HG03159 (cell line): ENCODE data around the gene PLCL2.
A peak's percentile ranks its signal among the peaks of the same experiment; 100 is the strongest.

Experiments
- ATAC-seq: cut with Tn5 transposase; IDR thresholded peaks from one replicate; pipeline ENCODE4 v1.9.1; 2021; ENCODE audit warnings: mild to moderate bottlenecking, moderate library complexity; ENCODE audit not compliant: unreplicated experiment

PLCL2 gene

GRCh38 chr3:16884748-16885592, at the start of gene PLCL2:
Gene PLCL2 (plus strand): TSS chr3:16884955. CDS start chr3:16885040, 85 bp downstream.
- peak; percentile 34 for ATAC-seq

DNA sequence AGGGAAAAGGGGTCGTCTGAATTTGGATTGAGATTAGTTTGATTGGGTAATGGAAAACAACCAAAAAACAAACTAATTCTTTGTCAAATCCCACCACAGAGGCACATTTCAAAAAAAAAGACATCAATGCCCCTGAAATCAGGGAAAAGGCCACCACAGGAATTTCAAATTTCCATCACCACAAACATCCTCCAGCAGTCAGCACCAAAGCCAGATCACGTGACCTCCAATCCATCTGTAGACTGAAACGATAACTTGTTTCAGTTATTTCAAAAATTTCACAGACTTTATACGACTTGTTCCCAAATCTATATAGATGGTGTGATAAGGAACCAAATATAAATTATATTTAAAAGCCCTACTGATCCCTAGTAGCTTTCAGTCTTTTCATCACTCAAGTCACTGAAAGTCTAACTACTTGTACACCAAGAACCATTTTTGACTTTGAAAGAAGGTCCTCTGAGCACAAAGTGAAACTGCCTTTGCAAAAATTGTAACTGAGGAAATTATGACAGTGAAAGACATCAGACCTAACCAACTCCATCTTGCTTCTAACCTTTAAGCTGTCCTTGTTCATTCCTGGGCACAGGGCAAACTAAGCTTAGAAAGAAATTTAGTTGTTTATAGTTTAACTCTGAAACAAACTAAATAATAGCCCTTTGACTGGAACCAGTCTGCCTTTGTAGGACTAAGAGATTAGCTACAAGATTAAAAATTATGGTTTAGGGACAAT, 48.1 kb upstream of the PLCL2 start:
- no peak for ATAC-seq

- no peak for ATAC-seq
Observed at GRCh38 chr3:16837602-16838001, 47.2 kb upstream of the PLCL2 start.

DNA sequence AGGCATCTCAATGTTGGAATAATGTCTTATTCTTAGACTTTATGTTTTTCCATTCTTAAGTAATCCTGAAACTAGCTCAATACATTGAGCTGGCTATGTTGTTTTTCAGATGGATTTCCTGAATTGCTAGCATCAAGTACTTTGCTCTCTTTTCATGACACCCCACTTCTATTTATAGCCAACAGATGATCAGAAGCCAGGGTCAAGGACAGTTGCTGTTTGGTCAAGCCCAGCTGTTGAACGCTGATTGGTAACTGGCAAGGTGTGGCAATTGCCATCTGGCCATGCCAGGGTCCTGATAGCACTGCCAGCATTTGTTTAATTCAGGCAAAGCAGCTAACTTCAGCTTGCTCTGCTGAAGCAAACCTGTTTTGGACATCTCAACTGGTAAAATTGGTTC, 46.2 kb upstream of the PLCL2 start:
- ATAC-seq = no peak

DNA sequence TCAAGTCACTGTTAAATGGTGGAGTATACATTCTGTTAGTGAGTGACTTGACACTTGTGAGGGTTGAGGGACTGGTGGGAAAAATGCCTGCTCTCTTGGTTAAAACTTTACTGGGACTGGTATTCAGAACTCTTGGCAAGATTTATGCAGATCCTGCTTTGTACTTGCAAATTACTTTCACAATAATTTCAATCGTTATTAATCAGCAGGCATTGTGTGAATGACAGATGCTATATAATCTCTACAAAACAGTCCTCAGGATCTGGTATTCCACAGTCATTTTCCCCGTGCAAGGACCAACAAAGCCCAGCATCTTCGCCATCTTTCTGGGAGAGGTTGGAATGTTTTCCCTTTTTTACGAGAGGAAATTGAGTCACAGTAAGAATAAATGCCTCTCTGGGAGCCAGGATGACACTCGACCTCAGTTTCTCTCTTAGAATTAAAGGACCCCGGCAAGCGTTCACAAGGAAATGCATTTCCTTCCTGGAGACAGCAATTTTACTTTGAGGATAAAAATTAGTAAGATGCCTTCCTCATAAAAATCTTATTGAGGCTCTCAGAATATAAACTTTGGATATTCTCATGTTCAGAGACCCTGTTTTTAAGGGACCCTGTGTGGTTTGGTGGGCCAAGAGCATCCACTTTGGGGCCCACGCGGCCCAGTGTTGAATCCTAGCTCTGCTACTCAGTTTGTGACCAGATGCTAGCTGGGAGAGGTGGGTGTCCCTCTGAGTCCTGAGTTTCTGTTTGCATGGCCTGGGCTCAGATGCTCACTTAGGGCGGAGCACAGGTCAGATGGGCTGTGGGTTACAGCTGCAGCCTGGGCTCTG, 45.3 kb upstream of the PLCL2 start:
- no peak for ATAC-seq

DNA sequence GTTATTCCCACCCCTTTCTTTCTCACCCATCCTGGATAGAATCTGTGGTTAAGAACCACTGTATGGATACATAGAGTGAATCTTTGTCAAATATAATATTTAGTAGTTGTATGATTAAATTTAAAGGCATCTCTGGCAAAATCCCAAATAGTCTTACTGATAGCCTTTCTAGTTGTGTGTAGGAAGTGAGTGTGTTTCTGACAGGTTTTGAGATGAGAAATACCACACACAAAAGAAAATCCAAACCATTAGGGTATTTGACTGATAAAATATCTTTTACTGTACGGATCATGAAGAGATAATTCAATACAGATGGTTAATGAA, 44.7 kb upstream of the PLCL2 start:
- no peak for ATAC-seq

DNA sequence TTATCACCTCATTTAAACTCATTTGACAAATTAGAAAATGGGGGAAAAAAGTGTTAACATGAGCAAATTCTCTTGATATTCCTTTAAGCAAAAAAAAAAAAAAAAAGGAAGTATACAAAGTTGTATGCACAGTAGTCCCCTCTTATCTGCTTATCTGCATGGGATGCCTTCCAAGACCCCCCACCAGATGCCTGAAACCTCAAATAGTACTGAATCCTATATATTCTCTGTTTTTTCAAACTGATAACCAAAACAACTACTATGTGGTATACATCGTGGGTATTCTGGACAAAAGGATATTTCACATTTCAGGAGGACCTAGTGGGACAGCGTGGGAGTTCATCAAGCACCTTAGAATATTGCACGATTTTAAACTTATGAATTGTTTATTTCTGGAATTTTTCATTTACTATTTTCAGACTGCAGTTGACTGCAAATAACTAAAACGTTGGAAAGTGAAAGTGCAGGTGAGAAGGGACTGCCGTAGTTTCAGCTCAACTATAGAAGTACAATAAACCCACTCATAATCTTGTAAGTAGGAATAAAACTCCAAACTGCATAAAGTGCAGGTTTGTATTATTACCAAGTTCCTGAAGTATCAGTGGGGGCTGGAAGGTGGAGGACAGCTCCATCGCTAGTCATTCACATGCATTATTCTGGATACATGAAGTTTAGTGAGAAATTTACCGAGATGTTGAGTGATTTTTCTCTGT, 43.6 kb upstream of the PLCL2 start:
- no peak for ATAC-seq

DNA sequence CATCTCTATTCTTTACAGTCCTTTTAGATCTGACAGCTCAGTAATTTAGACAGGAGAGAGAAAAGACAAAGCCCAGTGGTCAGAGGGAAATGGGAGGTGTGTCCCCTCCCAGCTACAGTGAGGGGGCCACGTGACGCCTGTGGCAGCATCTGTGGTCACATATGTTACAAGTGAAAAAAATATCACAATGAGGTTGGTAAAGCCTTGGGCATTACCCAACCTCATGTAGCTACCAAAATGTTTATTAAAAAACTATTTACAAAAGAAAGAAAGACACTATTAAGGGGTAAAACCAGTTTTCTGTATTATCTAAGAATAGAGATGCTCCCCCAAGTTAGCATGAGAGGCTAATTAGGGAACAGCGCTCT, 42.9 kb upstream of the PLCL2 start:
- ATAC-seq = peak; percentile 50

DNA sequence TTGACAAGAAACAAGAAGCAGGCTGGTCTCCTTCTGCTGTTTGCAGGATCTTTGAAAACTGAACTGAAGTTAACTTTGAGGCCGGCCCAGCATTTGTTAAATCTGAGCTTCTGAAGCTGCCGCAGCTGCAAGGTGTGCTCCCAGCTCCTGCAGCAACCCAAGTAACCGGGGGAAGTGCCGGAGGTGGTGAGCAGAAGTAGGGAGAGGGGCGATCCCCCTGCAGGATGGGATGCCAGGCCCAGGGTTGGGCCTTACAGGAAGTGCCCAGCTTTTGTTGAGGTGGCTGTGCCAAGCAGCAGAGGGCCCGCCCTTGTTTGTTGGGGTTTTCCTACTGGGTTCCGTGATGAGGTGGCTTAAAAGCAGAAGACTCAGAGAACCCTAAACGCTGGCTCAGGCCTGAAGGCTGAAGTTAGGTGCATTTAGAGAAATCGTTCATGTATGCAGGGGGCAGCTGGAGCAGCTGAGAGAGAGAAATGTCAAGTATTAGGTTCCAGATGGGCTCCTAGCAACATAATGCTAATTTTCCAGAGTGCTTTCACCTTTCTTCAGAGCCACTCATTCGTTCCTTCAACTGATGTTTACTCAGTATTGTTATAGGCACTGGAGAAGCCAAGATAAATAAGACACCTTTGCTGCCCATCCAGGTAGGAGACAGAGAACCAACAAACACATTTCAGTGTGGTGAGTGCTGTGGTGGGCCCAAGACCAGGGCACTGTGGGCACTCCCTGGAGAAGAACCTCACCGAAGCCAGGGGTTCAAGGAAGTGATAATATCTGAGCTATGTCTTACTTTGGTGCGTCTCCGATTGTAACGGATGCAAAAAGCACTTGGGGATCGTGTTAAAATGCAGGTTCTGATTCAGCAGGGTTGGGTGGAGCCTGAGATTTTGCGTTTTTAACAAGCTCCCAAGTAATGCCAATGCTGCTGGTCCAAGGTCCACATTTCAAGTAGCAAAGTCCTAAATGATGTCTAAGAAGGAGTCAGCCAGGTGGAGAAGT, 42.2 kb upstream of the PLCL2 start:
- peak; percentile 74 for ATAC-seq

GRCh38 chr3:16844222-16844621, 40.5 kb upstream of the PLCL2 start:
- ATAC-seq = no peak

GRCh38 chr3:16844791-16845190, 40.0 kb upstream of the PLCL2 start:
- no peak for ATAC-seq

GRCh38 chr3:16846373-16847080, 38.2 kb upstream of the PLCL2 start:
- no peak for ATAC-seq

DNA sequence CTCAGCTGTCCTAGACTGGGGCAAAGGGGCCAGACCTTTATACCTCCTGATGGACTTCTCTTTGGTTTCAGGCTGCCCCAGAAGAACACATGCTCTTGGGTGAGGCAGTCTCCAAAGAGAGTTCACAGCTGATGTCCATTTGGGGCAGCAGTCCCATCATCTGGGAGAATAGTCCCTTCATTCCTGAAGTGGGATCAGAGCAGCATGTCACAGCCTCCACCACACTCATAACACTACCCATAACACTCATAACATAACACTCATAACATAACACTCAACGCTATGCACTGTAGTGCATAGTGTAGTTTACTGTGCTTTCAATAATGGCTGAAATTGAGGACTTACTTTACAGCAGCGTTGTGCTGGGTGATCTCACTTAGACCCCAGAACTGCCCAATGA, 36.7 kb upstream of the PLCL2 start:
- peak; percentile 46 for ATAC-seq

GRCh38 chr3:16849229-16849628, 35.5 kb upstream of the PLCL2 start:
- ATAC-seq = peak; percentile 88

- no peak for ATAC-seq
Observed at GRCh38 chr3:16849795-16850194, 35.0 kb upstream of the PLCL2 start.

GRCh38 chr3:16855497-16855896, 29.3 kb upstream of the PLCL2 start:
- no peak for ATAC-seq

DNA sequence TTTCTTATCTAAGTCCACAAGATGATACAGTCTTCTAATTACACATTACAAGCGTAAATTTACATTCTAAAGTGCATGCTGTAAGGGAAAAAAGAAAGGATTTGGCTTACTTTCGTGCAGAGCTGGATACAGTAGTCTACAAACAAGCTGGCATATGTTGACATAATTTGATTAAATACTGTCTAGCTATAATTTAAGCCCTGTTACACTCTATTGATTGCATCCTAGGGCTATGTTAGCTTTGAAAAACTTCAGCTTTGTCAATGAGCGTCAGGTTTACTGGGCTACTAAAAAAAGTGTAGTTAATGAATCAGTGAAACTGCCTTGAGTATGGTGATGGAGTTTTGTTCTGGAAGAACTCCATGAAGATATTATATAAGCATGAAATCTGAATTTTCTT, 24.5 kb upstream of the PLCL2 start:
- no peak for ATAC-seq

DNA sequence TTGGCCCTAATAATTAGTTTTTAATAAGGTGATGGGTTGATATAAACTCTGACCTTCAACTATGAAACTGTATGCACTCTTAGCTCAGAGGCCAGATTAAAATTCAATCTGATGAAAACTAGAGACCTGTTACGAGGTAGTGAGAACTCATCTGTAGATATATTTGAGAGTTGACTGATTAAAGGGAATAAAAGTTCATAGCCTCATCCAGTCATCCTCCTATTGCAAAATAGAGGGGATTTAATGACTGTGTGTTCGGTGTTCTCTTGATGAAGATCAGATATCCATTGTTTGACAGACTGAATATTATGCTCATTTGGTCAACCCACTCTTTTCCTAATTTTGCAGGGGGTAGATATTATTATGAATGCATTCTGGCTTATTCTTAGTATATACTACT, 23.3 kb upstream of the PLCL2 start:
- ATAC-seq = no peak
